ENCODE results near the gene GSTO1. TPM values are rescaled to one million over a fixed set of nuclear protein-coding genes. Genes with fewer than 3 reads are reported as not detected.

GSTO1 gene
- polyA plus RNA-seq, 3 donors = 131 to 581 (median 495) TPM

GRCh38 chr10:104233817-104234216 is 20.9 kb upstream of the GSTO1 start:
- no CpG with 5 or more reads among the region's 1 CpG for WGBS (ENCODE audit: insufficient coverage)
- Histone ChIP-seq H4K20me1 (ENCODE audit: insufficient read depth, low read length) (no peaks in the 10 kb centered on the region), H3K9me3 (replicated peaks in 1 of 2; ENCODE audit: control insufficient read depth in 1 of 2, insufficient read depth in 1 of 2, low read length in 2 of 2) (peaks cover 0 to 8% of the 10 kb centered on the region in 2 donors), H3K9ac (ENCODE audit: insufficient read depth, low read length, poor library complexity, severe bottlenecking) (no peak overlapping the region), H3K4me1 (ENCODE audit: control insufficient read depth in 1 of 2, insufficient read depth in 2 of 2, low read length in 2 of 2) (peaks cover 11 to 12% of the 10 kb centered on the region in 2 donors), H3K36me3 (replicated peaks in 1 of 2; ENCODE audit: control insufficient read depth in 1 of 2, insufficient read depth in 2 of 2, low read length in 2 of 2) (no peaks in the 10 kb centered on the region), H3K27me3 (ENCODE audit: control insufficient read depth in 2 of 2, insufficient read depth in 2 of 2, low read length in 2 of 2) (peaks cover 8 to 19% of the 10 kb centered on the region in 2 donors), H3K79me2 (ENCODE audit: insufficient read depth, low read length) (no peaks in the 10 kb centered on the region), H3K4me2 (replicated peaks; ENCODE audit: extremely low read depth, low read length, poor library complexity, severe bottlenecking) (no peak overlapping the region), H2AFZ (ENCODE audit: insufficient read depth, low read depth, low read length, poor library complexity, severe bottlenecking) (no peak overlapping the region), H3K4me3 (replicated peaks in 1 of 3; ENCODE audit: low read depth in 2 of 3, low read length in 3 of 3) (no peak overlapping the region), H3K27ac (ENCODE audit: low read depth in 1 of 2, low read length in 2 of 2) (no peak overlapping the region)
- Mint-ChIP-seq H3K36me3 (no peaks in the 10 kb centered on the region), H3K9me3 (peaks cover 0 to 8% (median 3%) of the 10 kb centered on the region in 7 donors), H3K4me3 (no peak overlapping the region), H3K27ac (no peak overlapping the region), H3K4me1 (peaks cover 7% of the 10 kb centered on the region), H3K27me3 (ENCODE audit: low read depth in 3 of 3) (peaks cover 10 to 23% (median 23%) of the 10 kb centered on the region in 3 donors)
- intact Hi-C loops (cut with micrococcal nuclease) = loop anchor here (2.0 to 10.0 kb wide), 5 partner anchors 13 to 319 kb away; partner anchors contain the start of genes CFAP58 (in 1 of the 2), GSTO2 (in 1 of the 2) and STN1 (in 1 of the 2)
- no peak for DNase-seq
- no peak for TF ChIP-seq CTCF (IDR thresholded peaks at IDR 0.05)

- Mint-ChIP-seq H3K36me3 (no peaks in the 10 kb centered on the region), H3K9me3 (peaks cover 0 to 8% (median 3%) of the 10 kb centered on the region in 7 donors), H3K4me3 (no peak overlapping the region), H3K27me3 (ENCODE audit: low read depth in 3 of 3) (peaks cover 10 to 23% (median 21%) of the 10 kb centered on the region in 3 donors), H3K27ac (no peak overlapping the region), H3K4me1 (peaks cover 13% of the 10 kb centered on the region)
- peaks cover 8 to 17% of the 10 kb centered on the region in 2 donors for H3K27me3 ChIP-seq (ENCODE audit: control insufficient read depth in 2 of 2, insufficient read depth in 2 of 2, low read length in 2 of 2)
- H2AFZ ChIP-seq (ENCODE audit: insufficient read depth, low read depth, low read length, poor library complexity, severe bottlenecking) = no peak overlapping the region
- WGBS (ENCODE audit: insufficient coverage) = 67% methylated on average over 1 of the region's 1 CpG
- peaks cover 14% of the 10 kb centered on the region in 2 donors for H3K4me1 ChIP-seq (ENCODE audit: control insufficient read depth in 1 of 2, insufficient read depth in 2 of 2, low read length in 2 of 2)
- no peak for DNase-seq
- no peak for TF ChIP-seq CTCF (IDR thresholded peaks at IDR 0.05)
- H3K36me3 ChIP-seq (replicated peaks in 1 of 2; ENCODE audit: control insufficient read depth in 1 of 2, insufficient read depth in 2 of 2, low read length in 2 of 2) = no peaks in the 10 kb centered on the region
- H3K9ac ChIP-seq (ENCODE audit: insufficient read depth, low read length, poor library complexity, severe bottlenecking) = no peak overlapping the region
- no peak overlapping the region for H3K4me2 ChIP-seq (replicated peaks; ENCODE audit: extremely low read depth, low read length, poor library complexity, severe bottlenecking)
- intact Hi-C loops (cut with micrococcal nuclease) = loop anchor here (5.0 to 10.0 kb wide), 4 partner anchors 32 to 320 kb away; partner anchors contain the start of genes CFAP58 (in 1 of the 2), GSTO2 (in 1 of the 2) and STN1 (in 1 of the 2)
- H4K20me1 ChIP-seq (ENCODE audit: insufficient read depth, low read length) = no peaks in the 10 kb centered on the region
- no peak overlapping the region for H3K4me3 ChIP-seq (replicated peaks in 1 of 3; ENCODE audit: low read depth in 2 of 3, low read length in 3 of 3)
- no peak overlapping the region for H3K27ac ChIP-seq (ENCODE audit: low read depth in 1 of 2, low read length in 2 of 2)
- H3K79me2 ChIP-seq (ENCODE audit: insufficient read depth, low read length) = no peaks in the 10 kb centered on the region
- H3K9me3 ChIP-seq (replicated peaks in 1 of 2; ENCODE audit: control insufficient read depth in 1 of 2, insufficient read depth in 1 of 2, low read length in 2 of 2) = peaks cover 0 to 8% of the 10 kb centered on the region in 2 donors
These were observed 19.8 kb upstream of the GSTO1 start for GRCh38 chr10:104234934-104235333.
